WERI-Rb-1 (cell line): Measurements from ENCODE around the gene CIITA.

Experiments
- DNase-seq: peaks from one replicate; pipeline ENCODE4 v3.0.0-alpha.2; 2020
- H3K27ac ChIP-seq: fragments of 250-450 bp; sonication (Bioruptor Pico); 2 replicates; pipeline ENCODE4 v1.5.1; 2020; ENCODE audit warnings: mild to moderate bottlenecking, moderate library complexity
- H3K27me3 ChIP-seq: fragments of 250-450 bp; sonication (Bioruptor Pico); 2 replicates; pipeline ENCODE4 v1.5.1; 2021; ENCODE audit warnings: mild to moderate bottlenecking, low read depth, moderate library complexity; ENCODE audit not compliant: insufficient read depth, severe bottlenecking
- H3K36me3 ChIP-seq: fragments of 250-450 bp; sonication (Bioruptor Pico); 2 replicates; pipeline ENCODE4 v1.5.1; 2020; ENCODE audit warnings: mild to moderate bottlenecking, moderate library complexity
- H3K4me3 ChIP-seq: 2 replicates; pipeline ENCODE4 v1.5.1; 2011; ENCODE audit warnings: low read depth, mild to moderate bottlenecking, control low read depth, low read length
- H3K9me3 ChIP-seq: fragments of 250-450 bp; sonication (Bioruptor Pico); 2 replicates; pipeline ENCODE4 v1.5.1; 2021; ENCODE audit warnings: mild to moderate bottlenecking, moderate library complexity; ENCODE audit not compliant: severe bottlenecking
- TF ChIP-seq, protein P1 (sequence below): IDR thresholded peaks from 2 replicates; pipeline ENCODE4 v1.5.1; 2011; ENCODE audit warnings: low read depth, mild to moderate bottlenecking, control low read depth, inconsistent platforms, low read length

The CIITA gene

DNA sequence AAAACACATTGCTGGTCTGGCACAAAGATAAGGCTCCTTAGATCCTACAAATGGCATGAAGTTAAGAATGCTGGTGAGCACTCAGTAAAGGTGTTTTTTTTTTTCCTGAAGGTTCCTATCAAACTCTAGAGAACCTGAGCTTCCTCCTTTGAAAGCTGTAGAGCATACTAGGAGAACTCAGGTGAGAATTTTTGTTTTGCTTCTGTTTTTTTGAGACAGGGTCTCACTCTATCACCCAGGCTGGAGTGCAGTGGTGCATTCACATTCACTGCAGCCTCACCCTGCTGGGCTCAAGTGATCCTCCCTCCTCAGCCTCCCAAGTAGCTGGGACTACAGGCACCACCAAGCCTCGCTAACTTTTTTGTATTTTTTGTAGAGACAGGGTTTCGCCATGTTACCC lies 21.0 kb upstream of the CIITA start:
- Histone ChIP-seq H3K36me3 (no peaks in the 10 kb centered on the region), H3K4me3 (no peak overlapping the region), H3K27me3 (no peaks in the 10 kb centered on the region), H3K27ac (no peak overlapping the region), H3K9me3 (no peaks in the 10 kb centered on the region)
- no peak for DNase-seq
- TF ChIP-seq, protein P1, sequence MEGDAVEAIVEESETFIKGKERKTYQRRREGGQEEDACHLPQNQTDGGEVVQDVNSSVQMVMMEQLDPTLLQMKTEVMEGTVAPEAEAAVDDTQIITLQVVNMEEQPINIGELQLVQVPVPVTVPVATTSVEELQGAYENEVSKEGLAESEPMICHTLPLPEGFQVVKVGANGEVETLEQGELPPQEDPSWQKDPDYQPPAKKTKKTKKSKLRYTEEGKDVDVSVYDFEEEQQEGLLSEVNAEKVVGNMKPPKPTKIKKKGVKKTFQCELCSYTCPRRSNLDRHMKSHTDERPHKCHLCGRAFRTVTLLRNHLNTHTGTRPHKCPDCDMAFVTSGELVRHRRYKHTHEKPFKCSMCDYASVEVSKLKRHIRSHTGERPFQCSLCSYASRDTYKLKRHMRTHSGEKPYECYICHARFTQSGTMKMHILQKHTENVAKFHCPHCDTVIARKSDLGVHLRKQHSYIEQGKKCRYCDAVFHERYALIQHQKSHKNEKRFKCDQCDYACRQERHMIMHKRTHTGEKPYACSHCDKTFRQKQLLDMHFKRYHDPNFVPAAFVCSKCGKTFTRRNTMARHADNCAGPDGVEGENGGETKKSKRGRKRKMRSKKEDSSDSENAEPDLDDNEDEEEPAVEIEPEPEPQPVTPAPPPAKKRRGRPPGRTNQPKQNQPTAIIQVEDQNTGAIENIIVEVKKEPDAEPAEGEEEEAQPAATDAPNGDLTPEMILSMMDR = no peak

DNA sequence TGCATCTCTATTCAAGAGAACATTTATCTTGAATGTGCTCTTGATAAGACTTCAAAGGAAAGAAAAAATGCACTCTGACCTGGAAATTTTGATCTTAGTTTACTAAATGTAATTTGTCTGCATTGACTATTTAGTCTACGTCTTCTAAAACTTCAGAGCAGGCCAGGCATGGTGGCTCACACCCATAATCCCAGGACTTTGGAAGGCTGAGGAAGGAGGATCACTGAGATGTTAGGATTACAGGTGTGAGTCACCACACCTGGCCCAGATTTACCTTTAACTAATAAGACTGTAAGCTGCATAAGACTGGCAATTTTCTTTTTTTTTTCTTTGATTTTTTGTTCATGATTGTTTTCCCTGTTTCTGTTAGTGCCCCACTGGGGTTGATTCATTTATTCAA lies 18.8 kb upstream of the CIITA start:
- Histone ChIP-seq H3K9me3 (no peaks in the 10 kb centered on the region), H3K4me3 (no peak overlapping the region), H3K36me3 (no peaks in the 10 kb centered on the region), H3K27ac (no peak overlapping the region), H3K27me3 (no peaks in the 10 kb centered on the region)
- DNase-seq = no peak
- TF ChIP-seq, protein P1 = no peak

GRCh38 chr16:10859020-10859419 lies 18.0 kb upstream of the CIITA start:
- TF ChIP-seq, protein P1 = no peak
- Histone ChIP-seq H3K36me3 (no peaks in the 10 kb centered on the region), H3K27me3 (no peaks in the 10 kb centered on the region), H3K27ac (no peak overlapping the region), H3K9me3 (no peaks in the 10 kb centered on the region), H3K4me3 (no peak overlapping the region)
- DNase-seq = no peak

- no peak overlapping the region for H3K4me3 ChIP-seq
- no peak for DNase-seq
- H3K27ac ChIP-seq = no peak overlapping the region
- no peaks in the 10 kb centered on the region for H3K36me3 ChIP-seq
- TF ChIP-seq, protein P1 = no peak
- no peaks in the 10 kb centered on the region for H3K27me3 ChIP-seq
- no peaks in the 10 kb centered on the region for H3K9me3 ChIP-seq
Measured at GRCh38 chr16:10859658-10860057, 17.3 kb upstream of the CIITA start.

- Histone ChIP-seq H3K27me3 (no peaks in the 10 kb centered on the region), H3K9me3 (no peaks in the 10 kb centered on the region), H3K36me3 (no peaks in the 10 kb centered on the region), H3K27ac (no peak overlapping the region), H3K4me3 (no peak overlapping the region)
- TF ChIP-seq, protein P1 = no peak
- no peak for DNase-seq
Measured at GRCh38 chr16:10862438-10862837, 14.6 kb upstream of the CIITA start.
